Activated CD8-positive, alpha-beta T cell treated with anti-CD3 and anti-CD28 coated beads for 36 hours (primary cell): Measurements from ENCODE around the gene MRPS27. TPM values are rescaled to one million over a fixed set of nuclear protein-coding genes. Genes with fewer than 3 reads are reported as not detected.

Source experiments
- ATAC-seq: fragments of 200-7000 bp; cut with Tn5 transposase; one replicate; pipeline ENCODE4 v1.10.0; 2021; ENCODE audit warnings: mild to moderate bottlenecking, moderate library complexity
- CTCF ChIA-PET: fragments of 350-600 bp; sonication (Branson Sonifier 250); formaldehyde crosslinking; loops from one replicate; lab custom pipeline; 2021; ENCODE audit warnings: antibody characterized with exemption; lab: Charles Lee
- POLR2A ChIA-PET: fragments of 350-600 bp; sonication (Branson Sonifier 250); formaldehyde crosslinking; loops from one replicate; lab custom pipeline; 2021; ENCODE audit warnings: antibody characterized with exemption; lab: Charles Lee
- DNase-seq: peaks from one replicate; pipeline ENCODE4 v3.0.0-alpha.2; 2020
- H3K27ac Mint-ChIP-seq: one replicate; pipeline ENCODE4 v1.8.0; 2021; ENCODE audit warnings: mild to moderate bottlenecking, mixed read lengths
- H3K27me3 Mint-ChIP-seq: one replicate; pipeline ENCODE4 v1.8.0; 2021; ENCODE audit warnings: mixed read lengths
- H3K36me3 Mint-ChIP-seq: one replicate; pipeline ENCODE4 v1.8.0; 2021; ENCODE audit warnings: low read depth, mixed read lengths
- H3K4me1 Mint-ChIP-seq: one replicate; pipeline ENCODE4 v1.8.0; 2021; ENCODE audit warnings: low read depth, mixed read lengths
- H3K4me3 Mint-ChIP-seq: one replicate; pipeline ENCODE4 v1.8.0; 2021; ENCODE audit warnings: mild to moderate bottlenecking, moderate library complexity, mixed read lengths
- H3K9me3 Mint-ChIP-seq: one replicate; pipeline ENCODE4 v1.8.0; 2021; ENCODE audit warnings: mixed read lengths
- CTCF ChIP-seq: fragments of 200-600 bp; IDR thresholded peaks from one replicate; pipeline ENCODE4 v1.8.0; 2022; ENCODE audit warnings: antibody characterized with exemption, mild to moderate bottlenecking
- intact Hi-C: fragments of 100-400 bp; cut with micrococcal nuclease; formaldehyde crosslinking; loops from one replicate; pipeline ENCODE4 v1.10.0; 2022
- total RNA-seq, 2 experiments: library from RNA; stranded (reverse); gene quantifications; one replicate each; pipeline ENCODE4 v1.2.3, GENCODE V29; 2021

MRPS27 gene
- total RNA-seq, 2 experiments from 2014 or later, result 91.5 to 99.1 TPM

DNA sequence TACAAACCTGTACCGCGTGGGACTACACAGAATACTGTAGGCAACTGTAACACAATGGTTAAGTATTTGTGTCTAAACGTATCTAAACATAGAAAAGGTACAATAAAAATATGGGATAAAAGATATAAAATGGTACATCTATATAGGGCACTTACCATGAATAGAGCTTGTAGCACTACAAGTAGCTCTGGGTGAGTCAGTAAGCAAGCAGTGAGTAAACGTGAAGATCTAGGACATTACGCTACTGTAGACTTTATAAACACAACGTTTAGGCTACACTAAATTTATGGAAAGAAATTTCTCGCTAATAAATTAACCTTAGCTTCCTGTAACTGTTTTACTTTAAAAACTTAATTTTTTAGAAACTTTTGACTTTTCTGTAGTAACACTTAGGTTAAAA, 46.5 kb downstream of the MRPS27 start:
- Mint-ChIP-seq H3K36me3 (peaks cover 40% of the 10 kb centered on the region), H3K27ac (no peak overlapping the region), H3K27me3 (no peaks in the 10 kb centered on the region), H3K4me3 (no peak overlapping the region), H3K9me3 (no peaks in the 10 kb centered on the region), H3K4me1 (peaks cover 3% of the 10 kb centered on the region)
- no peak for TF ChIP-seq CTCF
- DNase-seq (no peak), ATAC-seq (no peak)
- ChIA-PET CTCF (no interaction called here), POLR2A (no interaction called here)
- intact Hi-C loops, result no loop called here

DNA sequence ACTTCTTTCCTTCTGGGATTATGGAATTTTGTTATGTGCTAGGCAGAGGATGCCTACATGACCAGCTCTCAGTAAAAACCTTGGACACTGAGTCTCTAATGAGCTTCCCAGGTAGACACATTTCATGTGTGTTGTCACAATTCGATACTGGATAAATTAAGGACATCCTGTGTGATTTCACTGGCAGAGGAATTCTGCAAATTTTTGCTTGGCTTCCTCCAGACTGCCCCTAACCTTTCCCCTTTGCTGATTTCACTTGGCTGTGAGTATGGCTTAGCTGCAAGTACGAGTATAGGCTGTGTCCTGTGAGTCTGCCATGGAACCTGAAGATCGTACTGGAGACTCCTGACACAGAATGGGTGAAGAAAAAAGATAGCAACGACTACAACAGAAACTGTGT, 47.6 kb downstream of the MRPS27 start:
- Mint-ChIP-seq H3K36me3 (peaks cover 36% of the 10 kb centered on the region), H3K27me3 (no peaks in the 10 kb centered on the region), H3K27ac (no peak overlapping the region), H3K4me1 (peaks cover 3% of the 10 kb centered on the region), H3K4me3 (no peak overlapping the region), H3K9me3 (no peaks in the 10 kb centered on the region)
- intact Hi-C loops, result no loop called here
- ATAC-seq (no peak), DNase-seq (no peak)
- TF ChIP-seq CTCF, result no peak
- ChIA-PET CTCF (interaction anchor here (0.8 kb wide), 1 partner anchor 8 kb away, joined by 3 read pairs; no protein-coding TSS in a partner anchor), POLR2A (no interaction called here)

DNA sequence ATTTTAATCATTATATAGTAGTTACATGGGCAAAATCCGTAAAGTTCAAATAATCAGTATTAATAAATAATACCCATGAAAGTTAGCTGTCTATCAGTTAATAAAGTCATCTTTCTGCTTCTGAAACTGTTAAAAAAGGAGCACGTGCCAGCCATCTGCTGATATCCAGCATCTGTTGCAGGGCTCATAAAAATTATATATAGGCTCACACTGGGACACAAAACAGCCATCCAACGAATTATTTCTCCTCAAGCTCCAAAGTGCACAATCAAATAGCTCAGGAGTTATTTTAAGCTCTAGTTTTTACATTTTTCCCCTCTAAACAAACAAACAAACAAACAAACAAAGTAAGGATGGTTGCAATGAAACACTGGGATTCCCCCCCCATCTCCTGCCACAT, 48.3 kb downstream of the MRPS27 start:
- DNase-seq (no peak), ATAC-seq (no peak)
- Mint-ChIP-seq H3K4me1 (no peaks in the 10 kb centered on the region), H3K4me3 (no peak overlapping the region), H3K27ac (no peak overlapping the region), H3K9me3 (no peaks in the 10 kb centered on the region), H3K27me3 (no peaks in the 10 kb centered on the region), H3K36me3 (peaks cover 33% of the 10 kb centered on the region)
- intact Hi-C loops, result no loop called here
- CTCF ChIA-PET, result no interaction called here
- POLR2A ChIA-PET, result no interaction called here
- TF ChIP-seq CTCF, result no peak

DNA sequence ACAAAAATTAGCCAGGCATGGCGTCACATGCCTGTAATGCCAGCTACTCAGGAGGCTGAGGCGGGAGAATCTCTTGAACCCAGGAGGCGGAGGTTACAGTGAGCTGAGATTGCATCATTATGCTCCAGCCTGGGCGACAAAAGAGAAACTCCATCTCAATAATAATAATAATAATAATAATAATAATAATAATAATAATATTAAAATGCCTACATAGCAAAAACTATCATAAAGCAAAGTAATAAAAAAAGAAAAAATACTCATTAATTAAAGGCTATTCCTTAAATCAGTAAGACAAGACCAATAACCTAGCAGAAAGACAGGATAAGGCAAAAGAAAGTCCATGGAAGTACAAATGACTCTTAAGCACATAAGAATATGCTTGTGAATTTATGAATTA, 50.0 kb downstream of the MRPS27 start:
- H3K27me3 Mint-ChIP-seq, result no peaks in the 10 kb centered on the region

GRCh38 chr5:72269411-72269780, 50.6 kb downstream of the MRPS27 start:
- Mint-ChIP-seq H3K4me1 (peaks cover 3% of the 10 kb centered on the region), H3K36me3 (peaks cover 19% of the 10 kb centered on the region), H3K27me3 (no peaks in the 10 kb centered on the region), H3K27ac (no peak overlapping the region), H3K9me3 (no peaks in the 10 kb centered on the region), H3K4me3 (no peak overlapping the region)
- intact Hi-C loops, result no loop called here
- ATAC-seq, result no peak
- TF ChIP-seq CTCF, result no peak
- no peak for DNase-seq
- CTCF ChIA-PET, result interaction anchor here (0.7 to 2.0 kb wide), 13 partner anchors 10 to 168 kb away, joined by 3 to 6 read pairs (median 4); no protein-coding TSS in a partner anchor
- POLR2A ChIA-PET, result no interaction called here

More for the DNA sequence above, 50.0 kb downstream of the MRPS27 start:
- DNase-seq, result no peak
- POLR2A ChIA-PET, result no interaction called here
- CTCF ChIA-PET, result interaction anchor here (1.0 to 2.0 kb wide), 3 partner anchors 12 to 35 kb away, joined by 3 to 6 read pairs (median 3); no protein-coding TSS in a partner anchor
- no peaks in the 10 kb centered on the region for H3K9me3 Mint-ChIP-seq
- H3K27ac Mint-ChIP-seq, result no peak overlapping the region
- H3K4me3 Mint-ChIP-seq, result no peak overlapping the region
- TF ChIP-seq CTCF, result no peak
- no peak for ATAC-seq
- peaks cover 21% of the 10 kb centered on the region for H3K36me3 Mint-ChIP-seq
- intact Hi-C loops, result no loop called here
- H3K4me1 Mint-ChIP-seq, result peaks cover 3% of the 10 kb centered on the region
